GM21737 (cell line): Measurements from ENCODE around the gene RPS6KA5.
"Not testable (repeated sequence)": the region's sequence is repeated elsewhere in the genome, so short reads cannot be mapped to it uniquely, and the experiment has no call there.

ENCODE experiments used
- ATAC-seq: cut with Tn5 transposase; IDR thresholded peaks from one replicate; pipeline ENCODE4 v1.9.1; 2021; ENCODE audit warnings: mild to moderate bottlenecking, moderate library complexity; ENCODE audit not compliant: unreplicated experiment

RPS6KA5 gene

GRCh38 chr14:90991690-90992443, 68.6 kb downstream of the RPS6KA5 start:
- ATAC-seq: no peak

GRCh38 chr14:90990141-90990540, 70.3 kb downstream of the RPS6KA5 start:
- no peak for ATAC-seq

- ATAC-seq: no peak
Observed at GRCh38 chr14:90987140-90987539, 73.3 kb downstream of the RPS6KA5 start.

GRCh38 chr14:90986510-90986909, 73.9 kb downstream of the RPS6KA5 start:
- no peak for ATAC-seq

GRCh38 chr14:90985601-90986242, 74.7 kb downstream of the RPS6KA5 start:
- peak; percentile 68 for ATAC-seq

- no peak for ATAC-seq
Observed at GRCh38 chr14:90983560-90983959, 76.9 kb downstream of the RPS6KA5 start.

GRCh38 chr14:90981636-90982035, 78.8 kb downstream of the RPS6KA5 start:
- no peak for ATAC-seq

GRCh38 chr14:90980636-90981035, 79.8 kb downstream of the RPS6KA5 start:
- not testable (repeated sequence) for ATAC-seq

GRCh38 chr14:90979515-90979914, 80.9 kb downstream of the RPS6KA5 start:
- ATAC-seq: no peak

GRCh38 chr14:90976101-90976500, 84.3 kb downstream of the RPS6KA5 start:
- ATAC-seq: no peak

- ATAC-seq: no peak
Observed at GRCh38 chr14:90971687-90972086, 88.8 kb downstream of the RPS6KA5 start.

GRCh38 chr14:90970167-90970600, 90.3 kb downstream of the RPS6KA5 start:
- ATAC-seq: no peak

- no peak for ATAC-seq
Observed at GRCh38 chr14:90969531-90970166, 90.8 kb downstream of the RPS6KA5 start.

GRCh38 chr14:90968025-90968424, 92.4 kb downstream of the RPS6KA5 start:
- ATAC-seq: no peak

GRCh38 chr14:90966493-90966892, 93.9 kb downstream of the RPS6KA5 start:
- ATAC-seq: no peak

- ATAC-seq: no peak
Observed at GRCh38 chr14:90965765-90966164, 94.7 kb downstream of the RPS6KA5 start.

GRCh38 chr14:90963343-90963742, 97.1 kb downstream of the RPS6KA5 start:
- no peak for ATAC-seq

- no peak for ATAC-seq
Observed at GRCh38 chr14:90962505-90963109, 97.8 kb downstream of the RPS6KA5 start.

- no peak for ATAC-seq
Observed at GRCh38 chr14:90960818-90961217, 99.6 kb downstream of the RPS6KA5 start.

- no peak for ATAC-seq
Observed at GRCh38 chr14:90959344-90959743, 101.1 kb downstream of the RPS6KA5 start.

- no peak for ATAC-seq
Observed at GRCh38 chr14:90956273-90956672, 104.2 kb downstream of the RPS6KA5 start.
